HL-60 (cell line): ENCODE data around the gene ZNF764.
A peak's percentile ranks its signal among the peaks of the same experiment; 100 is the strongest.

Experiments
- DNase-seq, 2 experiments: peaks; one replicate each; pipeline ENCODE4 v3.0.0-alpha.2; 2010 to 2020; ENCODE audit warnings: low read depth in 1 of 2, low spot score in 1 of 2
- H3K27ac ChIP-seq: fragments of 250-450 bp; sonication (Bioruptor Pico); replicated peaks from 2 replicates; pipeline ENCODE4 v1.5.1; 2020; ENCODE audit warnings: mild to moderate bottlenecking, moderate library complexity
- H3K27me3 ChIP-seq: fragments of 250-450 bp; sonication (Bioruptor Pico); 2 replicates; pipeline ENCODE4 v1.5.1; 2021; ENCODE audit warnings: mild to moderate bottlenecking, moderate library complexity; ENCODE audit not compliant: insufficient read depth, poor library complexity, severe bottlenecking
- H3K4me3 ChIP-seq: replicated peaks from 2 replicates; pipeline ENCODE4 v1.5.1; 2011; ENCODE audit warnings: mild to moderate bottlenecking, control low read depth, low read length; ENCODE audit not compliant: insufficient read depth
- CTCF ChIP-seq: IDR thresholded peaks from one replicate; pipeline ENCODE4 v1.5.1; 2011; ENCODE audit warnings: low read length, control low read depth, inconsistent platforms; ENCODE audit not compliant: insufficient read depth
- GABPA ChIP-seq: IDR thresholded peaks from 2 replicates; pipeline ENCODE4 v1.6.1; 2012; ENCODE audit warnings: low read depth
- POLR2AphosphoS5 ChIP-seq: IDR thresholded peaks from 2 replicates; pipeline ENCODE4 v1.6.1; 2012; ENCODE audit warnings: low read depth
- REST ChIP-seq: IDR thresholded peaks from 2 replicates; pipeline ENCODE4 v1.6.1; 2012; ENCODE audit warnings: low read depth; ENCODE audit not compliant: insufficient replicate concordance
- SPI1 ChIP-seq: IDR thresholded peaks from 2 replicates; pipeline ENCODE4 v1.6.1; 2012; ENCODE audit warnings: low read depth, mild to moderate bottlenecking, borderline replicate concordance

Gene ZNF764

DNA sequence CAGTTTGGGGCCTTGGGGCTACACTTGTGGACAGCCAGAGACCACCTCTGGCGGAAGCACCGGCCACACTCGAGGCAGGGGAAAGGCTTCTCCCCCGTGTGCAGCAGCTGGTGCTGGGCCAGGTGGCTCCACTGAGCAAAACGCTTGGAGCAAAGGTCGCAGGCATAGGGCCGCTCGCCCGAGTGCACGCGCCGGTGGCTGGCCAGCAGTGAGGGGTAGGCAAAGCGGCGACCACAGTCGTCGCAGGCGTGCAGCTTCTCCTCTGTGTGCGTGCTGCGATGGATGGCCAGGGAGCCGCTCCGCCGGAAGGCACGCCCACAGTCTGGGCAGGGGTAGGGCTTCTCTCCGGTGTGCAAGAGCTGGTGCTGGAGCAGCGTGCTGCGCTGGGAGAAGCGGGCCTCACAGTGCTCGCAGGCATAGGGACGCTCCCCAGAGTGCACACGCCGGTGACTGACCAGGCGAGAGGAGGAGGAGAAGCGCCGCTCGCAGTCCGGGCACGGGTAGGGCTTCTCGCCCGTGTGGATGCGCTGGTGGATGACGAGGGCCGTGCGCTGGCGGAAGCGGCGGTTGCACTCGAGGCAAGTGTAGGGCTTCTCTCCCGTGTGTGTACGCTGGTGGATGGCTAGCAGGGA is 46.3 kb upstream of the ZNF764 start:
- TF ChIP-seq REST, result no peak
- TF ChIP-seq SPI1, result no peak
- TF ChIP-seq GABPA, result no peak
- Histone ChIP-seq H3K27ac (peak overlapping the region; percentile 75), H3K27me3 (no peaks in the 10 kb centered on the region), H3K4me3 (peak overlapping the region; percentile 21)
- peak in 1 of 2 experiments; percentile 54 for DNase-seq

DNA sequence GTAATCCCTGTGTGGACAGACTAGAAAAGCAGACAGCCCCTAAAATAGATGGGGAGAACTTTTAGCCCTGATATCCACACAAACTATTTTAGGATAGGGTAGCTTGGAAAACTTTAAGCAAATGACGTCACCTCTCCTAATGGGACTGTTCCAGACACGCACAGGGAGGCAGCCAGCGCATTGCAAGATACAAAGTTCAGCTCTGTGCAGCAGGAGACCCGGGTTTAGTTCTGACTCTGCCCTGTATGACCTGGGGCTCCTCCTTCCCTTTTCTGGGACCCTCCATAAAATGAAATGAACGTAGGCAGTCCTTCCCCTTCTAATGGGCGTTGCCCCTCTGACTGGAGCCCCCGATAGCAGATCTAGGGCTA is 45.8 kb upstream of the ZNF764 start:
- no peak for DNase-seq
- Histone ChIP-seq H3K27ac (peak overlapping the region; percentile 75), H3K4me3 (no peak overlapping the region), H3K27me3 (no peaks in the 10 kb centered on the region)
- TF ChIP-seq GABPA (no peak), POLR2AphosphoS5 (no peak), CTCF (no peak), REST (no peak), SPI1 (no peak)

- H3K4me3 ChIP-seq, result no peak overlapping the region
- DNase-seq, result peak in 1 of 2 experiments; percentile 12
- peak; percentile 42; the same call in 1 of the 2 replicates for TF ChIP-seq SPI1
- TF ChIP-seq GABPA, result no peak
- H3K27me3 ChIP-seq, result no peaks in the 10 kb centered on the region
- H3K27ac ChIP-seq, result no peak overlapping the region
Observed at GRCh38 chr16:30602616-30603277, 44.6 kb upstream of the ZNF764 start.

DNA sequence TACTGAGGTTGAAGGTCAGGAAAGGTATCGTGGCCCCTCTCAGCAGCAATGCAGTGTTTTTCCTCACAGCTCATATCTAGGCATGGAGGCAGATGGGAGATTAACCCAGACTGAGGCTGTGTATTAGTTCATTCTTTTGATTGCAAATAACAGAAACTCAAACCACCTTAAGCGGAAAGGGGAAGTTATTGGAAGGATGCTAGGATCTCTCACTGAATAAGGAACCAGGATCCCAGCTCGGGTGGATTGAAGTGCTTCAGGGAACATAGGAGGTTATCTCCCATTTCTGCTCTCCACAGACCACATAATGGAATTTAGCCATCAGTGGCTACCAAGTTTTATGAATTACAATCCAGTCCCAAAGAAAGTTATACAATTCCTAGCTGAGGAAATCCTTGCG is 43.8 kb upstream of the ZNF764 start:
- no peak overlapping the region for H3K4me3 ChIP-seq
- no peak overlapping the region for H3K27ac ChIP-seq
- H3K27me3 ChIP-seq, result no peaks in the 10 kb centered on the region
- DNase-seq, result peak in 1 of 2 experiments; percentile 49
- TF ChIP-seq REST (no peak), SPI1 (peak; percentile 10; the same call in 1 of the 2 replicates)
